Measurements from ENCODE around the gene ZNF678.

GRCh38 chr1:227521782-227522181, 41.6 kb upstream of the ZNF678 start:
- TF ChIP-seq POLR2A (IDR thresholded peaks at IDR 0.05): no peak
- TF ChIP-seq CTCF (IDR thresholded peaks at IDR 0.05): no peak
